Lower leg skin (tissue), 3 donors: ENCODE measurements around the gene STAT4.

Experiments used
- CTCF ChIP-seq, 3 donors: fragments of 450-650 bp; IDR thresholded peaks; one replicate each; pipeline ENCODE4 v1.5.1; 2016; ENCODE audit warnings: antibody characterized with exemption in 3 of 3, mild to moderate bottlenecking in 3 of 3, moderate library complexity in 2 of 3
- POLR2A ChIP-seq, 2 donors: fragments of 450-650 bp; IDR thresholded peaks; one replicate each; pipeline ENCODE4 v1.6.1; 2016 to 2017; ENCODE audit warnings: antibody characterized with exemption in 2 of 2, mild to moderate bottlenecking in 1 of 2, moderate library complexity in 1 of 2

GRCh38 chr2:191176801-191177438 is 26.1 kb upstream of the STAT4 start:
- no peak for TF ChIP-seq POLR2A (IDR thresholded peaks at IDR 0.05)
- no peak for TF ChIP-seq CTCF (IDR thresholded peaks at IDR 0.05)
